ENCODE results near the gene OPRPN. TPM values are rescaled to one million over a fixed set of nuclear protein-coding genes. Genes with fewer than 3 reads are reported as not detected.

OPRPN gene
- total and polyA plus RNA-seq, 9 of the 15 experiments (the other 6 are each of a cell fraction or from before 2014, with no cell fraction given) = not detected

DNA sequence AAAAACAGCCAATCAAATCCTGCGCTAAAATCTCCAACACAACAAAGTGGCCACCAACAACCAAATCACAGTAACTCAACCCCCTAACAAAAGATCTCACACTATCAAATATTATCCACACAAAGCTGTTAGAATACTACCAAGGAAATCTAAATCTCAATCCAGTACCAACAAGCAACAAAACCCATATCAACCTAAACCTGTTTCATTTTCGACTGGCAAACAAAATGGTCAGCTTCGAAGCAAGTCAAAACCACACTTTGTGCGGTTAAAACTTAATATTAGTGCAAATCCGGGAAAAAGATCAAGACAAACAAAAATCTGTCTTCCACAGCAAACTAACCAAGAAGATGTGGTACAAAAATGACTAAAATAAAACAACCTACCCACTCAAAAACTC lies 45.6 kb downstream of the OPRPN start:
- no peak overlapping the region for H3K4me2 ChIP-seq (ENCODE audit: insufficient read depth, low read length)
- ATAC-seq (no peak), DNase-seq (ENCODE audit: extremely low read depth in 1 of 4, low spot score in 3 of 4) (no peak), FAIRE-seq (no peak)
- H2AFZ ChIP-seq (ENCODE audit: low read depth, low read length) = no peak overlapping the region
- H3K79me2 ChIP-seq (ENCODE audit: control insufficient read depth, insufficient read depth, low read length) = no peaks in the 10 kb centered on the region
- H3K9ac ChIP-seq (ENCODE audit: insufficient read depth in 1 of 2, low read depth in 2 of 2, low read length in 2 of 2) = no peak overlapping the region
- BruUV-seq (replicated peaks) = no TSS peak
- in situ Hi-C loops (cut with MboI) = no loop called here
- H3K4me3 ChIP-seq = no peak overlapping the region
- TF ChIP-seq ZNF124 (CRISPR knock-in tag; IDR thresholded peaks at IDR 0.05) (no peak), ATF4 (CRISPR knock-in tag; IDR thresholded peaks at IDR 0.05) (no peak)
- ChIA-PET CTCF (ENCODE audit: low intra/inter-chr PET ratio) (no interaction called here), POLR2A (no interaction called here)
- H3K9me1 ChIP-seq (ENCODE audit: control insufficient read depth, insufficient read depth, low read length) = no peaks in the 10 kb centered on the region
- H3K9me3 ChIP-seq (replicated peaks; ENCODE audit: control insufficient read depth, insufficient read depth, low read depth, low read length) = no peaks in the 10 kb centered on the region
- no peaks in the 10 kb centered on the region for H4K20me1 ChIP-seq (replicated peaks; ENCODE audit: control insufficient read depth, insufficient read depth, low read length)
- 1% methylated on average over 5 of the region's 5 CpGs for WGBS (ENCODE audit: insufficient coverage, low coverage, missing lambda C conversion rate)
- no peaks in the 10 kb centered on the region for H3K36me3 ChIP-seq (ENCODE audit: control insufficient read depth, insufficient read depth, low read length)
- no peaks in the 10 kb centered on the region for H3K4me1 ChIP-seq (replicated peaks in 1 of 2; ENCODE audit: control insufficient read depth in 2 of 2, insufficient read depth in 2 of 2, low read length in 2 of 2)
- H3K27me3 ChIP-seq (ENCODE audit: control insufficient read depth in 2 of 2, insufficient read depth in 2 of 2, low read length in 2 of 2) = no peaks in the 10 kb centered on the region
- no peak overlapping the region for H3K27ac ChIP-seq (ENCODE audit: extremely low read depth, low read depth, low read length)
- intact Hi-C loops (cut with micrococcal nuclease) = no loop called here

DNA sequence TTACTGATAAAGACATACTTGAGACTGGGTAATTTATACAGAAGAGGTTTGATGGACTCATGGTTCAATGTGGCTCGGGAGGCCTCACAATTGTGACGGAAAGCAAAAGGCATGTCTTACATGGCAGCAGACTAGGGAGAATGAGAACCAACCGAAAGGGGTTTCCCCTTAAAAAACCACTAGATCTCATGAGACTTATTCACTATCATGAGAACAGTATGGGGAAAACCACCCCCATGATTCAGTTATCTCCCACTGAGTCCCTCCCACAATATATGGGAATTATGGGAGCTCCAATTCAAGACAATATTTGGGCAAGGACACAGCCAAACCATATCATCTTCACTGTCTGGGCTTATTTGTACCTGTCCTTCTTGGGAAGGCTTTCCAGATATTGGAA lies 51.5 kb downstream of the OPRPN start:
- CTCF ChIA-PET (ENCODE audit: low intra/inter-chr PET ratio) = no interaction called here
- no peaks in the 10 kb centered on the region for H3K27me3 ChIP-seq (ENCODE audit: control insufficient read depth in 2 of 2, insufficient read depth in 2 of 2, low read length in 2 of 2)
- no peak overlapping the region for H3K4me2 ChIP-seq (ENCODE audit: insufficient read depth, low read length)
- POLR2A ChIA-PET = no interaction called here
- no peak overlapping the region for H2AFZ ChIP-seq (ENCODE audit: low read depth, low read length)
- WGBS (ENCODE audit: insufficient coverage, low coverage, missing lambda C conversion rate) = 0% methylated on average over 3 of the region's 3 CpGs
- FAIRE-seq = no peak
- no peak for ATAC-seq
- in situ Hi-C loops (cut with MboI) = no loop called here
- H4K20me1 ChIP-seq (replicated peaks; ENCODE audit: control insufficient read depth, insufficient read depth, low read length) = no peaks in the 10 kb centered on the region
- no peaks in the 10 kb centered on the region for H3K4me1 ChIP-seq (replicated peaks in 1 of 2; ENCODE audit: control insufficient read depth in 2 of 2, insufficient read depth in 2 of 2, low read length in 2 of 2)
- no peak overlapping the region for H3K4me3 ChIP-seq
- H3K9ac ChIP-seq (ENCODE audit: insufficient read depth in 1 of 2, low read depth in 2 of 2, low read length in 2 of 2) = no peak overlapping the region
- no peak overlapping the region for H3K27ac ChIP-seq (ENCODE audit: extremely low read depth, low read depth, low read length)
- H3K79me2 ChIP-seq (ENCODE audit: control insufficient read depth, insufficient read depth, low read length) = no peaks in the 10 kb centered on the region
- no peaks in the 10 kb centered on the region for H3K9me1 ChIP-seq (ENCODE audit: control insufficient read depth, insufficient read depth, low read length)
- intact Hi-C loops (cut with micrococcal nuclease) = no loop called here
- H3K36me3 ChIP-seq (ENCODE audit: control insufficient read depth, insufficient read depth, low read length) = no peaks in the 10 kb centered on the region
- no TSS peak for BruUV-seq (replicated peaks)
- no peak for DNase-seq (ENCODE audit: extremely low read depth in 1 of 4, low spot score in 3 of 4)
- no peaks in the 10 kb centered on the region for H3K9me3 ChIP-seq (replicated peaks; ENCODE audit: control insufficient read depth, insufficient read depth, low read depth, low read length)
- TF ChIP-seq ETS2 (tag; IDR thresholded peaks at IDR 0.05; ENCODE audit: borderline replicate concordance, poor library complexity, severe bottlenecking) (no peak), KLF6 (CRISPR knock-in tag; IDR thresholded peaks at IDR 0.05; ENCODE audit: borderline replicate concordance) (no peak), ARID3B (CRISPR knock-in tag; IDR thresholded peaks at IDR 0.05; ENCODE audit: borderline replicate concordance) (no peak), NFIC (IDR thresholded peaks at IDR 0.05) (no peak)
- TF ChIP-seq, protein P1, sequence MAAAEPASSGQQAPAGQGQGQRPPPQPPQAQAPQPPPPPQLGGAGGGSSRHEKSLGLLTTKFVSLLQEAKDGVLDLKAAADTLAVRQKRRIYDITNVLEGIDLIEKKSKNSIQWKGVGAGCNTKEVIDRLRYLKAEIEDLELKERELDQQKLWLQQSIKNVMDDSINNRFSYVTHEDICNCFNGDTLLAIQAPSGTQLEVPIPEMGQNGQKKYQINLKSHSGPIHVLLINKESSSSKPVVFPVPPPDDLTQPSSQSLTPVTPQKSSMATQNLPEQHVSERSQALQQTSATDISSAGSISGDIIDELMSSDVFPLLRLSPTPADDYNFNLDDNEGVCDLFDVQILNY (CRISPR knock-in tag; IDR thresholded peaks at IDR 0.05) = no peak
- TF ChIP-seq, protein P2, sequence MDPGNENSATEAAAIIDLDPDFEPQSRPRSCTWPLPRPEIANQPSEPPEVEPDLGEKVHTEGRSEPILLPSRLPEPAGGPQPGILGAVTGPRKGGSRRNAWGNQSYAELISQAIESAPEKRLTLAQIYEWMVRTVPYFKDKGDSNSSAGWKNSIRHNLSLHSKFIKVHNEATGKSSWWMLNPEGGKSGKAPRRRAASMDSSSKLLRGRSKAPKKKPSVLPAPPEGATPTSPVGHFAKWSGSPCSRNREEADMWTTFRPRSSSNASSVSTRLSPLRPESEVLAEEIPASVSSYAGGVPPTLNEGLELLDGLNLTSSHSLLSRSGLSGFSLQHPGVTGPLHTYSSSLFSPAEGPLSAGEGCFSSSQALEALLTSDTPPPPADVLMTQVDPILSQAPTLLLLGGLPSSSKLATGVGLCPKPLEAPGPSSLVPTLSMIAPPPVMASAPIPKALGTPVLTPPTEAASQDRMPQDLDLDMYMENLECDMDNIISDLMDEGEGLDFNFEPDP (CRISPR knock-in tag; IDR thresholded peaks at IDR 0.05) = no peak
